GM23248 (cell line): Measurements from ENCODE around the gene ADORA1.

Experiments used
- EZH2 ChIP-seq: fragments of 200-600 bp; sonication (generic); IDR thresholded peaks from 2 replicates; pipeline ENCODE4 v1.6.1; 2018; ENCODE audit warnings: antibody characterized with exemption, mild to moderate bottlenecking; ENCODE audit not compliant: insufficient read depth, poor library complexity, severe bottlenecking
- EZH2phosphoT487 ChIP-seq: fragments of 200-600 bp; sonication (generic); IDR thresholded peaks from 2 replicates; pipeline ENCODE4 v1.6.1; 2018; ENCODE audit warnings: antibody characterized with exemption, moderate library complexity, mild to moderate bottlenecking, low read depth; ENCODE audit not compliant: insufficient read depth

DNA sequence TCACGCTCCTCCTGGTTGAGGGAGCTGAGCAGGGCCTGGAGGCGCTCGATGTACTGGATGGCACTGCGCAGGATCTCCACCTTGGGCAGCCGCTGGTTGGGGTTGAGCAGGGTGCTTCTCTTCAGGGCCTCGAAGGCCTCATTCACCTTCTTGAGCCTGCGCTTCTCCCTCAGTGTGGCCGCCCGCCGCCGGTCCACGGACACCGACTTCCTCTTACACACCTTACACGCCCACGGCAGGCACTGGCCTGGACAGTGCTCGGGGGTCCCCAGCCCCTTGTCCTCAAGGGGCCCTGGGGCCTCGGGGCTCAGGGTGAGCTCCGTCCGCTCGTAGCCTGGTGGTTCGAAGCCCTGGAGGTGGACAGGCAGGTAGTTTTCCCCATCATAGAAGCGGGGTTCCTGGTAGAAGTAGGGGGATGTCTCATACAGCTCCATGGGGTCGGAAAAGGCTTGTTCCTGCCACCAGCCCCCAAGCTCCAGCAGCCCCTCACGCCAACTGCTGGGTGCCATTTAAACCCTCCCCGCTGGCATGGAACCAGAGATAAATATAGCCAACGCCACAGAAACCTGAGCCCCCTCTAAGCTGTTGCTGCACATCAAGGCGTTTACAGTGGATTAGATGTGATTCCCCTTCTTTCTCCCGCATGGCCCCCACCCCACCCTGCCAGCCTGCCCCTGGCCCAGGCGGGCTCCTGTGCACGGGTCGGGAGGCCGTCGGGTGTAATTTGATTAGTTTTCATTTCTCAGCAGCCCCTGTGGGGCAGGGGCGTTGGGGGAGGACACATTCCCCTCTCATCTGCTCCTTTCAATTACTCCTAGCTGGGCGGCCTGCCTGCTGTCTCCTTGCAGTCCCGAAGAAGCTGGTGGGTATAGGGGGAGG lies 41.8 kb upstream of the ADORA1 start, which contains the start of gene MYOG:
- TF ChIP-seq EZH2phosphoT487 (no peak), EZH2 (no peak)
